ENCODE measurements around the gene NOS2. TPM values are rescaled to one million over a fixed set of nuclear protein-coding genes. Genes with fewer than 3 reads are reported as not detected.

NOS2 gene
- total and polyA plus RNA-seq, 12 donors = 0.06 to 1.6 (median 0.23) TPM; not detected in 2

GRCh38 chr17:27811961-27812360 is 11.6 kb upstream of the NOS2 start:
- H3K36me3 ChIP-seq = no peaks in the 10 kb centered on the region
- ATAC-seq (no peak), DNase-seq (no peak)
- H3K27ac ChIP-seq = no peak overlapping the region
- WGBS, 2 donors = 88 to 93% methylated on average over 6 of the region's 6 CpGs
- intact Hi-C loops (cut with DNase I) = no loop called here
- H3K4me1 ChIP-seq = peaks cover 0 to 22% (median 7%) of the 10 kb centered on the region in 9 donors
- H3K9me3 ChIP-seq = no peaks in the 10 kb centered on the region
- H3K27me3 ChIP-seq = no peaks in the 10 kb centered on the region
- TF ChIP-seq, protein P1, sequence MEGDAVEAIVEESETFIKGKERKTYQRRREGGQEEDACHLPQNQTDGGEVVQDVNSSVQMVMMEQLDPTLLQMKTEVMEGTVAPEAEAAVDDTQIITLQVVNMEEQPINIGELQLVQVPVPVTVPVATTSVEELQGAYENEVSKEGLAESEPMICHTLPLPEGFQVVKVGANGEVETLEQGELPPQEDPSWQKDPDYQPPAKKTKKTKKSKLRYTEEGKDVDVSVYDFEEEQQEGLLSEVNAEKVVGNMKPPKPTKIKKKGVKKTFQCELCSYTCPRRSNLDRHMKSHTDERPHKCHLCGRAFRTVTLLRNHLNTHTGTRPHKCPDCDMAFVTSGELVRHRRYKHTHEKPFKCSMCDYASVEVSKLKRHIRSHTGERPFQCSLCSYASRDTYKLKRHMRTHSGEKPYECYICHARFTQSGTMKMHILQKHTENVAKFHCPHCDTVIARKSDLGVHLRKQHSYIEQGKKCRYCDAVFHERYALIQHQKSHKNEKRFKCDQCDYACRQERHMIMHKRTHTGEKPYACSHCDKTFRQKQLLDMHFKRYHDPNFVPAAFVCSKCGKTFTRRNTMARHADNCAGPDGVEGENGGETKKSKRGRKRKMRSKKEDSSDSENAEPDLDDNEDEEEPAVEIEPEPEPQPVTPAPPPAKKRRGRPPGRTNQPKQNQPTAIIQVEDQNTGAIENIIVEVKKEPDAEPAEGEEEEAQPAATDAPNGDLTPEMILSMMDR (IDR thresholded peaks at IDR 0.05) = no peak
- no peak overlapping the region for H3K4me3 ChIP-seq

GRCh38 chr17:27810902-27811557 is 10.7 kb upstream of the NOS2 start:
- no peaks in the 10 kb centered on the region for H3K36me3 ChIP-seq
- intact Hi-C loops (cut with DNase I) = no loop called here
- DNase-seq = no peak
- WGBS, 2 donors = 87 to 91% methylated on average over 10 of the region's 10 CpGs
- H3K4me1 ChIP-seq = peaks cover 0 to 24% (median 6%) of the 10 kb centered on the region in 9 donors
- H3K27ac ChIP-seq = no peak overlapping the region
- TF ChIP-seq, protein P1 (IDR thresholded peaks at IDR 0.05) = no peak
- no peaks in the 10 kb centered on the region for H3K27me3 ChIP-seq
- H3K9me3 ChIP-seq = no peaks in the 10 kb centered on the region
- no peak for ATAC-seq
- no peak overlapping the region for H3K4me3 ChIP-seq

- WGBS, 2 donors = 62 to 76% methylated on average over 7 of the region's 7 CpGs
- Histone ChIP-seq H3K4me3 (no peak overlapping the region), H3K4me1 (peaks cover 0 to 31% (median 11%) of the 10 kb centered on the region in 9 donors), H3K27ac (no peak overlapping the region), H3K36me3 (no peaks in the 10 kb centered on the region), H3K27me3 (no peaks in the 10 kb centered on the region), H3K9me3 (no peaks in the 10 kb centered on the region)
- intact Hi-C loops (cut with DNase I) = no loop called here
- TF ChIP-seq, protein P1 (IDR thresholded peaks at IDR 0.05) = no peak
- DNase-seq = no peak
- no peak for ATAC-seq
Observed at GRCh38 chr17:27810211-27810901, 10.0 kb upstream of the NOS2 start.

DNA sequence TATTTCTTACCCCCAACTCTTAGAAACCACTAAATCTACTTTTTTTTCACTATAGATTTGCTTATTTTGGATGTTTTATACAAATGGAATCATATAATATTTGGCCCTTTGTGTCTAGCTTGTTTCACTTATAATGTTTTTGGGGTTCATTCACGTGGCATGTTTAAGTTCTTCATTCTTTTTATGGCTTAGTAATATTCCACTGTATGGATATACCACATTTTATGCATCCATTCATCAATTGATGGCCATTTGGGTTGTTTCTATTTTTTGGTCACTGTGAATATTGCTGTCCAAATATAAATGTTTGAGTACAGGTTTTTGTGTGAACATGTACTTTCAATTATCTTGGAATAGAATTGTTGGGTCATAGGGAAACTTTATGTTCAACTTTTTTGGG is 9.2 kb upstream of the NOS2 start:
- peaks cover 0 to 33% (median 11%) of the 10 kb centered on the region in 9 donors for H3K4me1 ChIP-seq
- no peak overlapping the region for H3K27ac ChIP-seq
- DNase-seq = no peak
- H3K9me3 ChIP-seq = no peaks in the 10 kb centered on the region
- H3K4me3 ChIP-seq = no peak overlapping the region
- no peaks in the 10 kb centered on the region for H3K36me3 ChIP-seq
- intact Hi-C loops (cut with DNase I) = loop anchor here (5.0 to 10.0 kb wide), 4 partner anchors 68 to 445 kb away; no protein-coding TSS in a partner anchor
- WGBS, 2 donors = 86 to 96% methylated on average over 1 of the region's 1 CpG
- no peak for ATAC-seq
- no peaks in the 10 kb centered on the region for H3K27me3 ChIP-seq
- TF ChIP-seq, protein P1 (IDR thresholded peaks at IDR 0.05) = no peak
